ENCODE results near the gene B3GNT7. TPM values are rescaled to one million over a fixed set of nuclear protein-coding genes. Genes with fewer than 3 reads are reported as not detected.
"Not testable (repeated sequence)": the region's sequence is repeated elsewhere in the genome, so short reads cannot be mapped to it uniquely, and the experiment has no call there.

Gene B3GNT7
- total RNA-seq, 2 donors from 2014 or later: 110 to 461 TPM

- intact Hi-C loops (cut with DNase I, micrococcal nuclease): loop anchor here in 1 of 2 donors (5.0 kb wide), 2 partner anchors 185 to 310 kb away; no protein-coding TSS in a partner anchor
- ATAC-seq (no peak), DNase-seq (no peak)
Observed at GRCh38 chr2:231412618-231412963, 17.1 kb downstream of the B3GNT7 start.

- intact Hi-C loops (cut with DNase I, micrococcal nuclease): loop anchor here in 1 of 2 donors (5.0 kb wide), 2 partner anchors 186 to 311 kb away; no protein-coding TSS in a partner anchor
- ATAC-seq: peak; percentile 39
- peak in 1 of 2 donors; percentile 62 for DNase-seq
Observed at GRCh38 chr2:231413456-231413855, 17.9 kb downstream of the B3GNT7 start.

GRCh38 chr2:231413921-231414476 lies 18.5 kb downstream of the B3GNT7 start:
- DNase-seq: peak; percentile 34 to 76
- ATAC-seq: peak; percentile 63
- intact Hi-C loops (cut with DNase I, micrococcal nuclease): loop anchor here in 1 of 2 donors (5.0 kb wide), 2 partner anchors 187 to 312 kb away; no protein-coding TSS in a partner anchor

GRCh38 chr2:231415029-231415428 lies 19.5 kb downstream of the B3GNT7 start:
- intact Hi-C loops (cut with DNase I, micrococcal nuclease): no loop called here
- ATAC-seq (no peak), DNase-seq (peak in 1 of 2 donors; percentile 67)

- ATAC-seq: no peak
- intact Hi-C loops (cut with DNase I, micrococcal nuclease): no loop called here
- DNase-seq: no peak
Observed at GRCh38 chr2:231418820-231419640, 23.5 kb downstream of the B3GNT7 start.

GRCh38 chr2:231421051-231421580 lies 25.6 kb downstream of the B3GNT7 start:
- DNase-seq (no peak), ATAC-seq (no peak)
- intact Hi-C loops (cut with DNase I, micrococcal nuclease): no loop called here

GRCh38 chr2:231422056-231422455 lies 26.5 kb downstream of the B3GNT7 start:
- intact Hi-C loops (cut with DNase I, micrococcal nuclease): no loop called here
- ATAC-seq (no peak), DNase-seq (no peak)

- ATAC-seq (no peak), DNase-seq (no peak)
- intact Hi-C loops (cut with DNase I, micrococcal nuclease): no loop called here
Observed at GRCh38 chr2:231423176-231423575, 27.7 kb downstream of the B3GNT7 start.

- no peak for DNase-seq
- ATAC-seq: no peak
- intact Hi-C loops (cut with DNase I, micrococcal nuclease): no loop called here
Observed at GRCh38 chr2:231425291-231425810, 29.8 kb downstream of the B3GNT7 start.

GRCh38 chr2:231425811-231426703 lies 30.5 kb downstream of the B3GNT7 start:
- DNase-seq: no peak
- intact Hi-C loops (cut with DNase I, micrococcal nuclease): no loop called here
- peak; percentile 28 for ATAC-seq

GRCh38 chr2:231427116-231427515 lies 31.6 kb downstream of the B3GNT7 start:
- DNase-seq (no peak), ATAC-seq (no peak)
- intact Hi-C loops (cut with DNase I, micrococcal nuclease): no loop called here

GRCh38 chr2:231429152-231429551 lies 33.6 kb downstream of the B3GNT7 start:
- no peak for ATAC-seq
- intact Hi-C loops (cut with DNase I, micrococcal nuclease): no loop called here
- DNase-seq: no peak

- ATAC-seq (no peak), DNase-seq (no peak)
- intact Hi-C loops (cut with DNase I, micrococcal nuclease): no loop called here
Observed at GRCh38 chr2:231429901-231430300, 34.4 kb downstream of the B3GNT7 start.

- intact Hi-C loops (cut with DNase I, micrococcal nuclease); DNase-seq; ATAC-seq: not testable (repeated sequence)
Observed at GRCh38 chr2:231430437-231430836, 34.9 kb downstream of the B3GNT7 start.

- intact Hi-C loops (cut with DNase I, micrococcal nuclease): no loop called here
- DNase-seq: no peak
- ATAC-seq: no peak
Observed at GRCh38 chr2:231431606-231432005, 36.1 kb downstream of the B3GNT7 start.

GRCh38 chr2:231433990-231434389 lies 38.5 kb downstream of the B3GNT7 start:
- no peak for ATAC-seq
- intact Hi-C loops (cut with DNase I, micrococcal nuclease): no loop called here
- DNase-seq: no peak

GRCh38 chr2:231436957-231437356 lies 41.4 kb downstream of the B3GNT7 start:
- DNase-seq (no peak), ATAC-seq (no peak)

GRCh38 chr2:231449503-231450054 lies 54.1 kb downstream of the B3GNT7 start:
- ATAC-seq: no peak
- intact Hi-C loops (cut with DNase I, micrococcal nuclease): no loop called here

More at GRCh38 chr2:231436957-231437356, 41.4 kb downstream of the B3GNT7 start:
- intact Hi-C loops (cut with DNase I, micrococcal nuclease): no loop called here

More at GRCh38 chr2:231449503-231450054, 54.1 kb downstream of the B3GNT7 start:
- no peak for DNase-seq
